B cell (primary cell): ENCODE measurements around the gene CDYL2. TPM values are rescaled to one million over a fixed set of nuclear protein-coding genes. Genes with fewer than 3 reads are reported as not detected.

ENCODE experiments used
- ATAC-seq: fragments of 200-7000 bp; cut with Tn5 transposase; one replicate; pipeline ENCODE4 v1.10.0; 2021; ENCODE audit warnings: low read depth, mild to moderate bottlenecking, moderate number of reproducible peaks, moderate library complexity
- CTCF ChIA-PET: fragments of 350-600 bp; sonication (Branson Sonifier 250); formaldehyde crosslinking; loops from one replicate; lab custom pipeline; 2021; ENCODE audit warnings: antibody characterized with exemption, inconsistent platforms; lab: Charles Lee
- POLR2A ChIA-PET: fragments of 350-600 bp; sonication (Branson Sonifier 250); formaldehyde crosslinking; loops from one replicate; lab custom pipeline; 2021; ENCODE audit warnings: antibody characterized with exemption; lab: Charles Lee
- DNase-seq: peaks from one replicate; pipeline ENCODE4 v3.0.0; 2013
- H2AFZ ChIP-seq: 2 replicates; pipeline ENCODE4 v1.6.1; 2012; ENCODE audit warnings: mild to moderate bottlenecking, low read depth, low read length; ENCODE audit not compliant: insufficient read depth, poor library complexity, severe bottlenecking
- H3K27ac ChIP-seq, 2 donors: 1 replicate in 1 of 2; 2 replicates in 1 of 2; pipeline ENCODE4 v1.5.1; 2012 to 2013; ENCODE audit warnings: low read length in 2 of 2, mild to moderate bottlenecking in 2 of 2, moderate library complexity in 1 of 2
- H3K27me3 ChIP-seq, 4 experiments: fragments of 200-600 bp in 1 of 4; sonication (generic) in 1 of 4; replicated peaks in 1 of 4; 1 replicate in 2 of 4; 2 replicates in 2 of 4; pipeline versions ENCODE4 v1.6.1 to v1.7.0; 2013 to 2016; ENCODE audit warnings: low read length in 3 of 4, mild to moderate bottlenecking in 2 of 4, mixed read lengths in 1 of 4, moderate library complexity in 1 of 4; ENCODE audit not compliant: insufficient read depth in 4 of 4, control insufficient read depth in 3 of 4; ENCODE audit errors: control extremely low read depth in 1 of 4
- H3K36me3 ChIP-seq, 2 experiments: replicated peaks in 1 of 2; 1 replicate in 1 of 2; 2 replicates in 1 of 2; pipeline versions ENCODE4 v1.6.1 to v1.7.1; 2013; ENCODE audit warnings: low read length in 1 of 2; ENCODE audit not compliant: insufficient read depth in 2 of 2, control insufficient read depth in 1 of 2; ENCODE audit errors: control extremely low read depth in 1 of 2, extremely low read depth in 1 of 2
- H3K4me1 ChIP-seq, 2 donors: fragments of 200-600 bp in 1 of 2; sonication (generic) in 1 of 2; 1 replicate in 1 of 2; 2 replicates in 1 of 2; pipeline versions ENCODE4 v1.5.1 to v1.6.1; 2013 to 2017; ENCODE audit warnings: low read length in 2 of 2; ENCODE audit not compliant: control insufficient read depth in 2 of 2, insufficient read depth in 2 of 2
- H3K4me2 ChIP-seq: replicated peaks from 2 replicates; pipeline ENCODE3; 2012; ENCODE audit warnings: mild to moderate bottlenecking, low read depth, low read length; ENCODE audit not compliant: poor library complexity, severe bottlenecking
- H3K4me3 ChIP-seq, 5 experiments: fragments of 200-600 bp in 1 of 5; sonication (generic) in 1 of 5; 1 replicate in 3 of 5; 2 replicates in 2 of 5; pipeline versions ENCODE4 v1.5.1 to v1.7.0; 2011 to 2016; ENCODE audit warnings: low read length in 4 of 5, mild to moderate bottlenecking in 4 of 5, low read depth in 2 of 5, control low read depth in 1 of 5, moderate library complexity in 1 of 5; ENCODE audit not compliant: insufficient read depth in 1 of 5; ENCODE audit errors: control extremely low read depth in 1 of 5, extremely low read depth in 1 of 5
- H3K79me2 ChIP-seq: fragments of 200-600 bp; sonication (generic); one replicate; pipeline ENCODE4 v1.6.0; 2016; ENCODE audit warnings: low read length; ENCODE audit not compliant: control insufficient read depth, insufficient read depth
- H3K9ac ChIP-seq: fragments of 200-600 bp; sonication (generic); 2 replicates; pipeline ENCODE4 v1.6.1; 2017; ENCODE audit warnings: mild to moderate bottlenecking, low read length, moderate library complexity
- H3K9me3 ChIP-seq, 3 donors: one replicate each; pipeline versions ENCODE4 v1.6.1 to v1.7.1; 2013; ENCODE audit warnings: low read length in 2 of 3; ENCODE audit not compliant: control insufficient read depth in 2 of 3, insufficient read depth in 1 of 3; ENCODE audit errors: control extremely low read depth in 1 of 3
- H4K20me1 ChIP-seq: 2 replicates; pipeline ENCODE4 v1.6.0; 2012; ENCODE audit warnings: mild to moderate bottlenecking, low read length; ENCODE audit not compliant: insufficient read depth, control insufficient read depth, poor library complexity, severe bottlenecking
- H3K27ac Mint-ChIP-seq: one replicate; pipeline ENCODE4 v1.8.0; 2021; ENCODE audit warnings: mixed read lengths
- H3K27me3 Mint-ChIP-seq: one replicate; pipeline ENCODE4 v1.8.0; 2021; ENCODE audit warnings: mixed read lengths
- H3K4me1 Mint-ChIP-seq: one replicate; pipeline ENCODE4 v1.8.0; 2021; ENCODE audit warnings: mixed read lengths
- H3K4me3 Mint-ChIP-seq: one replicate; pipeline ENCODE4 v1.8.0; 2021; ENCODE audit warnings: mixed read lengths
- H3K9me3 Mint-ChIP-seq: one replicate; pipeline ENCODE4 v1.8.0; 2022; ENCODE audit warnings: mixed read lengths; ENCODE audit not compliant: insufficient read depth
- CTCF ChIP-seq: fragments of 200-600 bp; IDR thresholded peaks from one replicate; pipeline ENCODE4 v1.8.0; 2022; ENCODE audit warnings: antibody characterized with exemption, mild to moderate bottlenecking
- EZH2 ChIP-seq: IDR thresholded peaks from 2 replicates; pipeline ENCODE4 v1.6.1; 2012; ENCODE audit warnings: borderline replicate concordance, low read depth, mild to moderate bottlenecking, moderate library complexity, low read length; ENCODE audit not compliant: insufficient read depth, poor library complexity, severe bottlenecking
- WGBS: methylation state at CpG from one replicate; pipeline ENCODE4 v1.1.5; 2013; ENCODE audit warnings: missing lambda C conversion rate; ENCODE audit not compliant: insufficient coverage; 5-methylcytosine and 5-hydroxymethylcytosine counted together
- intact Hi-C: fragments of 100-400 bp; cut with micrococcal nuclease; formaldehyde crosslinking; loops from one replicate; pipeline ENCODE4 v1.10.0; 2022
- polyA plus RNA-seq: library from polyadenylated mRNA; depleted of rRNA; stranded (reverse); fragments of >200 nt; gene quantifications from 2 replicates; pipeline ENCODE4 v1.2.3, GENCODE V29; 2012
- total RNA-seq, 2 donors: library from RNA; stranded (reverse); fragments of 120-200 nt in 1 of 2; gene quantifications; 1 replicate in 1 of 2; 2 replicates in 1 of 2; pipeline versions ENCODE4 v1.2.3 to v1.2.4, GENCODE V29; 2013 to 2022

CDYL2 gene
- total and polyA plus RNA-seq, 2 donors (not counting 1 experiment from before 2014, with no cell fraction given), result 0.66 to 6.6 TPM

DNA sequence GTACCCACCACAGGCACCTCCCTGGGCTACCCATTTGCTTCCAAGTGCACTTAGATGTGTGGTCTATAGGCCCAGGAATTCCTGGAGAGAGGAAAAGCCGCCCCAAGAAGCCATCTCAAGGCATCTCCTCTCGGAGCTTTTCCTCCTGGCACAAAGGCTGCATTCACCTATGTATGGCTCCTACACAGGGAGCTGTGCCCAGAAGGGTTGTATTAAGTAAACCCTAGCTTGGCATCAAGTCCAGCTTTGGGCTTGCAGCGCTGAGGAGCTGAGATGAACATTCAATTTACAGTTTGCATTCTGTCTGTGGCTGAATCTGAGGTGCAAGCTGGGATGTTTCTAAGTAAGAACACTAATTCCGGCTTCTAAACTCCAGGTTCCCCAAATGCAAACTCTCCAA, 81.3 kb downstream of the CDYL2 start:
- H3K27me3 ChIP-seq, result no peaks in the 10 kb centered on the region
- ChIA-PET CTCF (no interaction called here), POLR2A (no interaction called here)
- Mint-ChIP-seq H3K27me3 (no peaks in the 10 kb centered on the region), H3K27ac (no peak overlapping the region), H3K4me1 (peaks cover 19% of the 10 kb centered on the region), H3K4me3 (no peak overlapping the region), H3K9me3 (no peaks in the 10 kb centered on the region)
- no peaks in the 10 kb centered on the region for H3K79me2 ChIP-seq
- H3K9ac ChIP-seq, result no peak overlapping the region
- H3K4me1 ChIP-seq, result peaks cover 5 to 18% of the 10 kb centered on the region in 2 donors
- H3K9me3 ChIP-seq, result peaks cover 0 to 9% (median 8%) of the 10 kb centered on the region in 3 donors
- H3K4me2 ChIP-seq, result no peak overlapping the region
- TF ChIP-seq EZH2, result no peak
- no peak for TF ChIP-seq CTCF
- no peaks in the 10 kb centered on the region for H4K20me1 ChIP-seq
- H3K4me3 ChIP-seq, result no peak overlapping the region
- no peak for DNase-seq
- H3K36me3 ChIP-seq, result no peaks in the 10 kb centered on the region
- no peak overlapping the region for H2AFZ ChIP-seq
- 91% methylated on average over 1 of the region's 4 CpGs for WGBS
- no peak overlapping the region for H3K27ac ChIP-seq
- intact Hi-C loops, result no loop called here
- no peak for ATAC-seq

DNA sequence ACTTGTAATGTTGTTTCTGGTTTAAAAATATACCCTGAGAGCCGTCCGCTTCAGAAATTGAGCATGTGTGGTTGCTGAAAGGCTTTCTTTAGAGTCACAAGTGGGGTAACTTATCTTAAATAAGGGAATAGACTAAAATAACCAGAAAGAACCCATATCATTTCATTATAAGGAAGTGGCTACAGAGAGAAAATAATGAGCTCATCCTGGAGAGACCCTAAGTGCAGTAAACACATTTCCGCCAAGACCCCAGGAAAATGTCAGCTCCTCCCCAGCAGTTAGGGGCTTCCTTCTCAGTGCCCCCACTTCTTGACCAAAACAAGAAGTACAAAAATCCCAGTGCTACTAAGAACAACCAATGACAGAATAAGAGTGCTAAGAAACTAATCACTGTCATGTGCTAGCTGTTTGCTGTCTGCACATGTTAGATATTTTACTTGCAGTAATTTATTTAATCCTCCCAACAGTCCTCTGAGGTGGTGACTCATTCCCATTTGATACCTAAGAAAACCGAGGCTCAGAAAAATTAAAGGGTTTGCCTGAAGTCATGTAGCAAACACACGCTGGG, 83.5 kb downstream of the CDYL2 start:
- intact Hi-C loops, result no loop called here
- TF ChIP-seq CTCF (no peak), EZH2 (no peak)
- Mint-ChIP-seq H3K4me1 (peaks cover 19% of the 10 kb centered on the region), H3K9me3 (no peaks in the 10 kb centered on the region), H3K27me3 (no peaks in the 10 kb centered on the region), H3K27ac (no peak overlapping the region), H3K4me3 (no peak overlapping the region)
- Histone ChIP-seq H3K9me3 (peaks cover 0 to 9% (median 8%) of the 10 kb centered on the region in 3 donors), H3K4me3 (no peak overlapping the region), H3K27ac (no peak overlapping the region), H2AFZ (no peak overlapping the region), H3K9ac (no peak overlapping the region), H3K4me2 (no peak overlapping the region), H3K27me3 (no peaks in the 10 kb centered on the region), H4K20me1 (no peaks in the 10 kb centered on the region), H3K4me1 (peaks cover 5 to 18% of the 10 kb centered on the region in 2 donors), H3K36me3 (no peaks in the 10 kb centered on the region), H3K79me2 (peaks cover 5% of the 10 kb centered on the region)
- WGBS, result 68% methylated on average over 3 of the region's 5 CpGs
- ChIA-PET CTCF (no interaction called here), POLR2A (no interaction called here)
- ATAC-seq (no peak), DNase-seq (no peak)
